Testis (tissue), 2 donors: ENCODE results near the gene PRRT1B.

Source experiments
- POLR2A ChIP-seq: fragments of 450-650 bp; IDR thresholded peaks from one replicate; pipeline ENCODE4 v1.6.1; 2017; ENCODE audit warnings: antibody characterized with exemption, mild to moderate bottlenecking, moderate library complexity
- TF ChIP-seq, protein P1 (sequence below), 3 experiments: fragments of 450-650 bp in 2 of 3; fragments of 200-600 bp in 1 of 3; sonication (generic) in 1 of 3; IDR thresholded peaks; one replicate each; pipeline ENCODE4 v1.5.1; 2016 to 2019; ENCODE audit warnings: antibody characterized with exemption in 3 of 3, mild to moderate bottlenecking in 2 of 3, moderate library complexity in 1 of 3

DNA sequence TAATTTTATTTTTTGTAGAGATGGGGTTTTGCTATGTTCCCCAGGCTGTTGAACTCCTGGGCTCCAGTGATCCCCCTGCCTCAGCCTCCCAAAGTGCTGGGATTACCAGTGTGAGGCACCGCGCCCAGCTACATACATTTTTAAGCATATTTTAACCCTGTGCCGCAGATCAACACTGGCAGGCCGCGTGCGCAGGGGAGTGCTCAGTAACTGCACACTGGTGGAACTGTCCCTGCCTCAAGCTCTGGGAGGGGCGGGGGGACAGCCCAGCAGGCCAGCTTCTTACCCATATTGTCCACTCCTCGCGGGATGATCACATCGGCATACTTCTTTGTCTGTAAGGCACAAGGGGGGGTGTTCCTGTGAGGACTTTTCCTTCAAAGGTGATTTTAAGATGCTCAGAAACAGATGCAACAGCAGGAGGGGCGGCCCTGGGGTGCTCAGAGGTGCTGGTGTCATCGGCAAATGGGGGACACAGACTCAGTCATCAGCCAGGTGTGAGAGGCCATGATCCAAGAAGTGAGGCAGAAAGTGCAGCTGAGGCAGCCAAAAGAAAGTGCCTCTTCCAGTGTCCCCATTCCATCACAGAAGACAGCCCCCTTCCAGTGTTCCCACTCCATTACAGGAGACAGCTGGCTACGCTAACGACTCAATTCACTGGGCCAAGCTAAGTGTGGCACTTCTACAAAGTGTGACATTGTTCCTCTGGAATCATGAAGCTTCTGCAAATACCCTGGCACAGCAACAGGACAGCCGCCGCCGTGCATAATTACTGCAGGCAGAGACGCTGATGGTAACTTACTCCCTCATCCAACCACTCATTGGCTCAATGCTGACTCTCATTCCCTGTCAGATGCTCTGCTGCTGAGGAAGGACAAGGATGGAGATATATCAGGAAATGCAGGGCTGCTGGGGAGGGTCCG is 19.4 kb upstream of the PRRT1B start:
- TF ChIP-seq, protein P1, sequence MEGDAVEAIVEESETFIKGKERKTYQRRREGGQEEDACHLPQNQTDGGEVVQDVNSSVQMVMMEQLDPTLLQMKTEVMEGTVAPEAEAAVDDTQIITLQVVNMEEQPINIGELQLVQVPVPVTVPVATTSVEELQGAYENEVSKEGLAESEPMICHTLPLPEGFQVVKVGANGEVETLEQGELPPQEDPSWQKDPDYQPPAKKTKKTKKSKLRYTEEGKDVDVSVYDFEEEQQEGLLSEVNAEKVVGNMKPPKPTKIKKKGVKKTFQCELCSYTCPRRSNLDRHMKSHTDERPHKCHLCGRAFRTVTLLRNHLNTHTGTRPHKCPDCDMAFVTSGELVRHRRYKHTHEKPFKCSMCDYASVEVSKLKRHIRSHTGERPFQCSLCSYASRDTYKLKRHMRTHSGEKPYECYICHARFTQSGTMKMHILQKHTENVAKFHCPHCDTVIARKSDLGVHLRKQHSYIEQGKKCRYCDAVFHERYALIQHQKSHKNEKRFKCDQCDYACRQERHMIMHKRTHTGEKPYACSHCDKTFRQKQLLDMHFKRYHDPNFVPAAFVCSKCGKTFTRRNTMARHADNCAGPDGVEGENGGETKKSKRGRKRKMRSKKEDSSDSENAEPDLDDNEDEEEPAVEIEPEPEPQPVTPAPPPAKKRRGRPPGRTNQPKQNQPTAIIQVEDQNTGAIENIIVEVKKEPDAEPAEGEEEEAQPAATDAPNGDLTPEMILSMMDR (IDR thresholded peaks at IDR 0.05): no peak
- no peak for TF ChIP-seq POLR2A
